HG03103 (cell line): ENCODE data around the gene VSTM5.

Experiments
- ATAC-seq: cut with Tn5 transposase; IDR thresholded peaks from one replicate; pipeline ENCODE4 v1.9.1; 2021; ENCODE audit warnings: low read depth; ENCODE audit not compliant: unreplicated experiment

Gene VSTM5

DNA sequence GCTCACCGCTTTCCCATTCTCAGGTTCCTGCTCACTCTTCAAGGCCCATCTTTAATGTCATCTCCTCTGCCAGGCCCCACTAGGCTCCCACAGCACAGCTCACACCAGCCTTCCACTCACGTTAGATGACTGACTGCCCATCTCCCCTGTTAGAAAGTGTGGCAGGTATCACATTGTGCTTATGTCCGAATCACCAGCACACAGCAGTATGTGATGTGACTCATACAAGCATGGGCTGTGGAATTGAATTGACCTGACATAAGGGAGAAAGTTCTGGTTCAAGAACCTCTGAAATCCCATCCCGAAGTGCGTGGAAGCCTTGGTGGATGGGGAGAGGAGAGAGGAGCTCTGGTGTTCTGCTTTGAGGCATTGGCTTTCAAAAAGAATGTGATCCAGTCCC is 6.5 kb downstream of the VSTM5 start:
- no peak for ATAC-seq

DNA sequence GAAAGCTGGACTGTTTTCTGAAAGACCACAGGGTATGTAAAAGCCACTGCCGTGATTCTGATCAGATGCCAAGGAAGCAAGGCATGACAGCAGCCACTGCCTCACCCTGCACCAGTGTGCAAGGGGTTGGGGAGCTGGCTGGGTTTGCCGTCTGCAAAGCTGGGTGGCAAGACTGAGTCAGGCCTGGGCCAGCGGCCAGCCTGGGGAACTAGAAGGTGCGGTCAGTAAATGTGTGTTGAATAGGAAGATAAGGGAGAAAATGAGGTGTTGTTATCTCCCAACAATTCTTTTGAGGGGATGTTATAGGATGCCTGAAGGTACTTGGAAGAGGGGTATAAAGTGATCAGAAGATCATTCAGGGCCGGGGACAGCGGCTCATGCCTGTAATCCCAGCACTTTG is 8.0 kb downstream of the VSTM5 start:
- no peak for ATAC-seq

DNA sequence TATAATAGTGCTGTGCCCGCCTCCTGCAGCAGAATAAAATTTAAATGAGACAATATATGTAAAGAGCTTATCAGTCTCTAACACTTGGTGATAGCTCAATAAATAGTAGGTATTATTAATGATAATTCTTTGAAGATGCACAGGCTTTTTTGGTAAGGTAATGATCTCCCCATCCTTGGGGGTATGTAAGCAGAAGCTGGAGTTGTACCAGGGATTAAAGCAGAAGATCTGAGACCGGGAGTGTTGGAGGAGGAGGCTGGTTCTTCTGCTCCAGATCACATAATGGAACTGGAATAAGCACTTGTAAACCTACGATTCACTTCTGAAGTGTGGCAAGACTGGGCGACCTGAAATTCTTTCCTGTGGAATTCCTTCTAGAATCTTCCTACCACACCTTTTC is 8.4 kb downstream of the VSTM5 start:
- no peak for ATAC-seq

DNA sequence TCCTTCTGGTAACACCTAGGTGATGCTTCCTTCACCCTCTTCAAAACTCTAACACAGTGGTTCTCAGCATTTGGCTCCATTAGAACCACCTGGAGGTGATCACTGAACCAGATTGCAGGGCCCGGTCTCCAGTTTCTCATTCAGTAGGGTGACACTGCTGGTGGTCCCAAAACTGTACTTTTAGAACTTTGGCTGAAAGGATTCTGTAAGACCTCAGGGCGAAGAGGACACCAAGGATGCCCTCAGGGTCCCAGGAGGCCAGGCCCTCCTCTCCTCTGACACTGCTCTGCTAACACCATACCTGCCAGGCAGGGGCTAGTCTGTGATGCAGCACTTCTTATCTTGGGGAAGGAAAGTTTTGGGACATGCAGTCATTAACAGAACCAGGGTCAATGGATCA is 9.0 kb downstream of the VSTM5 start:
- no peak for ATAC-seq

DNA sequence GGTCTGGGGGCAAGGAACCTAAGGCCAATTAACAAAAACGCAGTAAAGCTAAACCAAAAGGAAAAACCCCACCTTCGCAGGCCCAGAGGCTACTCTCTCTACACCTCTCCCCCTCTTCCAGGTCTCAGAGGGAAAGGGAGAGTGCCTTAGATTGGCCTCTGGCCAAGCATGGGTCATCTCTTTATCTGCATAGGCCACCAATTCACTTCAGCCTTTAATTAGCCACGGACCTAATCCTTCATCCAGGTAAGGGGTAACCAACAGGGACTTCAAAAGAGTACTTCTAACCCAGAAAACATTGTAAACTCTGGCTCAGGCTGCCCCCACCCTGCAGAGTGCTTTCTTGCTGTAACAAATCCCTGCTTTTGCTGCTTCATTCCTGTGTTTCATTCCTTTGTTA is 9.4 kb downstream of the VSTM5 start:
- no peak for ATAC-seq

DNA sequence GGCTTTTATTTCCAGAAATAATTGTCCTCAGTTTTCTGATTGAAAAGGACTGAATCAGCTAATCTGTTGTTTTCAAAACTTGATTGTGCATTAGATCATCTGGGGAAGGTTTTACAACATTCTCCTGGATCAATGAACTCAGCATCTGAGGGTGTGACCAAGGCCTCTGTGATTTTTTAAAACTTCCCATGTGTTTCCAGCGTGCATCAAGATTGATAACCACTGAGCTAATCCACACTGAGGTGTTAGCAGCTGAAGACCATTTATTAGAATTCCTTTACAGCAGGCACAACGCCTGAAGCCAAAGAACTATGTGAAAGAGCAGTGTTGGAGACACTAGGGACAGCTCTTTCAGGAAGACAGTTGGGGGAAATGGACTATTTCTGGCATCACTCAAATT is 10.2 kb downstream of the VSTM5 start:
- ATAC-seq, result no peak

DNA sequence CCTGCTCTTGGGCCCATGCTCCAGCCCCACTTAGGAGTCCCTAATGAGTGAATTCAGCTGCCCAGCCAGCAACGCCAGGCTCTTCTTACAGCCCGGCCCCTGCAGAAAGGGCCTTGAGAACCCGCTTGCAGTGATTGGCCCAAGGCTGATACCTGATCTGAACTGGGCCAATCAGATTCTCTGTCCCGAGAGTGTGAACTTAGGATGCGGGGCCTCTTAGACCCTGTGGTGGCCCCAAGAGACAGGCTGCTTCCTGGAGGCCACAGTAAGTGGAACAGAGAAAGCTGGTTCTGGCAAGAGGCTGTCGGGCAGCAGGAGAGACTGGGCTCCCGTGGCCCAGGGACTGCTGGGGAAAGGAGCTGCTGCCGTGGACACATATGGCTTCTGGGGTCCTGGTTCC is 11.5 kb downstream of the VSTM5 start:
- ATAC-seq, result no peak

DNA sequence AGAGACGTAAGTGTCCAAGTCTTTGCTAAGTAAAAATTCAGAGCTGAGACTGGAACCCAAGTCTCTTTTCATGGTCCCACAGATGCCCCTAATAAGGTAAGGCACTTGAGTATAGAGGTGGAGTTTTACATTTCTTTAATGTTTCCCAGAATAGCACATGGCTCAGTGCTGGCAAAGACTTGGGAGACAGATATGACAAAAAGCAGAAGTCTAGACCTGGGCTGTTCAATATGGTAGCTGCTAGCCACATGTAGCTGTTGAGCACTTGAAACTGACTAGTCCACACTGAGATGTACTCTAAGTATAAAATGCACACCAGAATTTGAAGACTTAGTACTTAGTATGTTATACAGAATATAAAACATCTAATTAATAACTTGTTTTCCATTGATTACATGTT is 17.6 kb downstream of the VSTM5 start:
- no peak for ATAC-seq

DNA sequence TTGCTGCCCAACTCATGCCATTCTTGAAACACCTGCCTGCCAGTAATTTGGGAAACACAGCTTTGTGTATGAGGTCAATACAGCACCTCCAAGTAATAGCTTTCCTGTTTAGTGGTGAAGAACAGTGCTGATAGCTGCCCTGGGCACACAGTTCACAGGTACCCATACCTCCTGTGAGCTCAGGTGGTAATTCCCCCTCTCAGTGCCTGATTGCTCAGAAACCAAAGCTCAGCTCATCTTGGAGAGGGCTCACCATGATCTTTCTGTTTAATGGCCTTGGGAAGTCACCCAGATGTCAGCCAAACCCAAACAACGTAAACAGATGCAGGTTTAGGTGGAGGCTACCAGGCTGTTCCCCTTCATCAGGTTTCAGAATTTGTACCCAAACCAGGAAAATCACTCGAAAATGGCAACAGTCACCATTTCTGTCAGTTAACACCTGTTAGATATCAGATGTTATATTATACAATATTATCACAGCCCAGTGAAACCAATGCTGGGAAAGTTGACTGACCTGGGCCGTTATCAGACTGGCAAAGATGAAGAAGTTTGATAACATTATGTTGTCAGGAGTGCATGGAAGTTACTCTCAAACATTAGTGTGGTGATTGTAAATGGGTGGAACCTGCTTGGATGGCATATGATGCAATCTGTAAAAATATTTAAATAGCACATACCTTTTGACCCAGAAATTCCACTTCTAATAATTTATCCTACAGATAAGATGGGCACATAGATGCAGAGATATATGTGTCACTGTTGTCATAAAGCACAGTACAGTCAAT is 18.9 kb downstream of the VSTM5 start:
- ATAC-seq, result no peak

DNA sequence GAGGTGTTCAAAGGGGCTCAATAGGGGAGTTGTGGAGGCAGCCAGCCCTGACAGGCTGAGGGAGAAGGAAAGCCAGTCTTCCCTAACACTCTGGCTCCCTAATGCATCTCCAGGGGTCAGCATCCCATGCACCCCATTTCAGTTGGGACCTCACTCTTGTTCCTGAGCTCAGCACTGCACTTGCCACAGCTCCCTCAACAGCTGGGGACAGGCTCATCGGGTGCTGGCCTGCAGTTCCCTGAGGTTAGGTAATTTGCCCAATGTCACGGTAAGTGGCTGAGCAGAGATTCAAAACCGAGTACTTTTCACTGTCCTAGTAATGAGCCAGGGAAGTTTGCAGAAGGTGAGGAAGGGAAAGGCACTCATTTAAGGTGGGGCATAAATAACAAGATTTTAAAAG is 20.8 kb downstream of the VSTM5 start:
- no peak for ATAC-seq

DNA sequence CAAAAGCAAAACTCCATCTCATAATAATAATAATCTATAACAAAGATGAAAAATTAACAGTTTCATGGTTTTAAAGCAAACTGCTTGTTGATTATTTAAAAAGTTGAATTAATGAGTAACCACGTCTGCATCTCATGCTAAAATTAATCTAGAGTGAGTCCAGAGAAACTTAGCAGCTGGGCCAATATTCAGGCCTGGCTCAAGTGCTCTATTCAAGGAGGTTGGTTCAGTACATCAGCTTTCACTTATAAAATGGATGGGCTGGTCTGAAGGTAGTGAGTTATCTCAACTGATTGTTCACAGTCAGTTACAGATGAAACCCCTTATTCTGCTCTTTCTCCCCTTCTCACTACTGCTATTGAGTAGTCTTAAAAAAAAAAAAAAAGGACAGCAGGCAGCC is 23.1 kb downstream of the VSTM5 start:
- ATAC-seq, result no peak

DNA sequence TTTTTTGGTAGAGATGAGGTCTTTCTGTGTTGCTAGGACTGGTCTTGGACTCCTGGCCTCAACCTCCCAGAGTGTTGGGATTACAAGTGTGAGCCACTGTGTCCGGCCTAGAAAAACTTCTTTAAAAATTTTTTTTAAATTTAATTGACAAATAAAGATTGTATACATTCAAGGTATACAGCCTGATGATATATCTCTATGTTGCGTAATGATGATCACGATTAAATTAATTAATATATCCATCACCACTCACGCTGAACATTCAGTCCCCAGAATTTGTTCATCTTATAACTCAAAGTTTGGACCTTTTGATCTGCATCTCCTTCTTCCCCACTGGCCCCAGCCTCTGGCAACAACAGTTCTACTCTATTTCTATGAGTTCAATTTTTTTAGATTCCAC is 27.2 kb downstream of the VSTM5 start:
- no peak for ATAC-seq

DNA sequence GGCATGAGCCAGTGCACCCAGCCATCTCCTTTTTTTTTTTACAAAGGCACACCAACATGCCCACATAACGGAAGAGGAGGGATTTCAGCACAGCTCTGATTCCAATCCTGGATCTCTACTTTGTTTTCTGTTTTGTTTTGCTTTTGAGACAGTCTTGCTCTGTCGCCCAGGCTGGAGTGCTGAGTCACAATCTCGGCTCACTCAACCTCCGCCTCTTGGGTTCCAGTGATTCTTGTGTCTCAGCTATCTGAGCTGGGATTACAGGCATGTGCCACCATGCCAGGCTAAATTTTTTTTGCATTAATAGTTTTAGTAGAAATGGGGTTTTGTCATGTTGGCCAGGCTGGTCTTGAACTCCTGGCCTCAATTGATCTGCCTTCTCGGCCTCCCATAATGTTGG is 28.1 kb downstream of the VSTM5 start:
- ATAC-seq, result no peak

DNA sequence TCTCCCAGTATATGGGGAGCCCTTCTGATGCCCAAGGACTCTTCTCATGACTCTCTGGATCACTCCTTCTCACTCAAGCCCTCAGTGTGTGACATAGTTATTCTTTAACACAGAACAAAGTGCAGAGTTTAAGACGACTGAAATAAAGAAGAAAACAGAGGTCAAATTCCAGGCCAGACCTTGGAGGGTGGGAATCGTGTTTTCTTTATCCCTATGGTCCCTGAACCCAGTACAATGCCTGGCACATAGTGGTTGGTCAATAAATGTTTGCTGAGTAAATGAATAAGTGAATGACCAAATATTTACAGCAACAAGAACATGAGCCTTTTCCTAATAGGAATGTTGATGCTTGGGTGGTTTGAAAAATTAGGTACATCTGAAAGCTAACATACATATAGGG is 28.8 kb downstream of the VSTM5 start:
- no peak for ATAC-seq

DNA sequence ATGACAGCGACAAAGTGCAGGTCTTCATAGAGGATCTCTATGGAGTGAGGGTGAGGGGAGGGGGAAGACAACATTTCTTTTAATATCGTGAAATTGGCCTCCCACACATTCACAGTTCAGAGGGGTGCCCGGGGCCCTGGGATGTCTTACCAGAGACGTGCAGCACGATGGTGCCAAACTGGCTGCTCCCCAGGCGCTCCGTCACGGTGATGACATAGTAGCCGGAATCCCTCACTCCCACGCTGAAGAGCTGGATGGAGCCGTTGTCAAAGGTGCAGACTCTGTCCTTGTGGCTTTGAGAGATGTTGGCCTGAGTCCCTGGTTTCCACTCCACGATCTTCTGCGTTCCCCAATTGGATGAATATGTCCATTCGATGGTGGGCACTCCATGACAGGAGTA is 29.6 kb downstream of the VSTM5 start:
- ATAC-seq, result no peak

DNA sequence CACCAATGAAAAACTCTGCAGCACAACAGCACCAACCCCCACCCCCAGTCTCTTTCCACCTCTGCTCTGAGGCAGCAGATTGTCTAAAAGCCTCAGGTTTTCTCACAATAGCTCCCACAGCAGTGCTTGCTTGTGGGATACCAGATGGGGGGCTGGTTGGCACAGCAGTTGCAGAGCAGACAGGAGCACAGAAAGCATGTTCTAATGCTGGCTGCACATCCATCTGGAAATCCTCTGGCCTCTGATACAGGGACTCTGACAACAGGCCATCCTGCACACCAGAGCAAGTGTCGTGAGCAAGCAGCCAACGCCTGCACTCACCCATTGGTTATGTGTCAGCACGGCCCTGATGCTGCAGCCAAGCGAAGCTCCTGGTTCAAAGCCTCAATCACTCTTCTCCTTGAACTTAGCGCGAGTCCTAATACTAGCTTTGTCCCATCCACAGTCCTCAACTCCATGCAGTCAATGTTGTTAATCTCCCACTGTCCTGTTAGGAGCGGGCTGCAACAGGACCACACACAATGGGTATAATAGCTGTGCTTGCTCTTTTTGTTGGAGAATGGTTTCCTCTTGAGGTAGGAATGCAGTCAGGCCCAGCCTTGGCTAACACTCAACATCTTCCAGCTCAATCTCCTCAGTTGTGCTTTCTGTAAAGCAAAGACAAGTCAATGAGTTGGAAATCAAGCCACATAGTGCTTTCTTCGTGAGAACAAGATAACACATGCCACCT is 30.3 kb downstream of the VSTM5 start:
- ATAC-seq, result no peak

DNA sequence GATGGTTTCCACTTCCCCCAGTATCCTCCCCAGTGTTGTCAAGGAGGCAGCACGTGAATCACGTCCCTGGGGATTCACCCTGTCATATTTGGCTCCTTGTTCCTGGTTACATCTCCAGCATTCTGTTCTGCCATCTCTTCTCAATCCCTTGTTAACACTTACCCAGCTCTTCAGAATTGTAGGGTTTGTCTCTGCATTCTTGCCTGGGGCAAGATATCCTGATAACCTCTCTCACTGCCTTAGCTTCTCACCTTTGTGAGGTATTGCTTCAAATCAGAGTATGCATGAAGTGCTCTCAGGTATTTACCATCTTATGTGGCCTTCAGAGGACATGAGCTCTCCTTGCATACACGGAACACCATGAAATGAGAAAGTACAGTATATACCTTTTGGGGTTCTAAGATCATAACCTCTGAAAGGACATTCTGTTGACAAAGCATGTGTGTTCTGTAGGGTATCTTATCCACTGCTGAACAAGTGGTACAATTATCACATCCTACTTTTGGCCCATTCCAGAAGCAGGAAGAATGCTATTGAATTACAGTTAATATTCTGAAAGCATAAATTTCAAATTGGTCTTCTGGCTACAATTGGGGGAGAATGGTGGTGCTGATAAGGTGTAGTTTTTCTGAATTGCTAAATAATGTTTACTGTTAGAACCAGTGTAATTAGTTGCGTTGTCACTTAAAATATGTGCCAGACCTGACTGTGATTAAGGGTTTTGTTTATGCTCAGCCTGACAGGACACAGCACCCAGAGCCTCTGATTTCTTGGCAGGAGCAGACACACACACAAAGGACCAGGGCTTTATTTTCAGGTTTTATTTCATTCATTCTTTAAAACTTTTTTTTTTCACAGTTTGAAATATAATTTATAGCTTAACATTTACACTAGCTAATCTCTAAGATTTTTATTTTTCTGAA is 32.7 kb downstream of the VSTM5 start:
- ATAC-seq, result no peak

DNA sequence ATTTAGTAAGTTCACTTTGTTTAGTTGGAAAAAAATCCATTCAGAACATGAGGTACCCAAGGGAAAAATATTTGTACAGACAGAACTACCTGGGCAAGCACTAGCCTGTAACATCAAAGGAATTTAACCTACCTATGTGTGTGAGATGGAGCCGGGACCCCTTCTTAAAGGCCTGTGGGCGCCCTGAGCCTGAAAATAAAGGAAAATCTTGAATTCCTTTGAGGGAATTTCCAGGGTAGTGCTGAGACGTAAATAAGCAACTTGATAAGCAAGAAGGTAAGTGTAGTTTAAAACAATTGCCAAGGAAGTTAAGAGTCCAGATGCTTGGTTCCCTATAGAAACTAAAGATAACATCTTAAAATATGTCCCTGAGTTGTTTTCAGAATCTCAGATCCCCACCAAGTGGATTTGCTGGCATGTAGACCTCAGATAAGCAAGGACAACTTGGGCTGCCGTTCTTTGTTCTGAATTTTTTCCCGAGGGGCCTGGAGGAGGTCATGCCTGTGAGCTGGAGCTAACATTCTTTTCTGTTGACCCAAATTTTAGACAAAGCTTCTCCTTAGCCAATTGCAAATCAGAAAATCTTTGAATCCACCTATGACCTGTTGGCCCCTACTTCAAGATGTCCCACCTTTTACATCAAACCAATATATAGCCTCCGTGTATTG is 35.3 kb downstream of the VSTM5 start:
- no peak for ATAC-seq

DNA sequence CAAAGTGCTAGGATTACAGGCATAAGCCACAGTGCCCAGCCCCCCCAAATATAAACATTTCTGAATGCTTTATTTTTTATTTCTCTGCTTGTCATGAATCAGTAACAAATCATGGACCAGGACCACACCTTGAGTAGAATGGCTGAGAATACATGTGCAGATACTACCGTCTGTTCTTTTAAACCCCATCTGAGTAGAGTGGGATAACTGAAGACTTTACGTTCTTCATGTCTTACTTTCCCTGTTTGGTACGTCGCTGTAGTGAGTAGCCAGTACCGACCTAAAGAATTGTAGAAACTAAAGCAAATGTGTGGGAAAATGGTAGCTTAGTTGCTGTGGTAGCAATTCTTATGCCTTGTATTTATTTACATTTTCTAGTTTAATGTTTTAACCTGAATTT is 36.4 kb downstream of the VSTM5 start:
- ATAC-seq, result no peak

DNA sequence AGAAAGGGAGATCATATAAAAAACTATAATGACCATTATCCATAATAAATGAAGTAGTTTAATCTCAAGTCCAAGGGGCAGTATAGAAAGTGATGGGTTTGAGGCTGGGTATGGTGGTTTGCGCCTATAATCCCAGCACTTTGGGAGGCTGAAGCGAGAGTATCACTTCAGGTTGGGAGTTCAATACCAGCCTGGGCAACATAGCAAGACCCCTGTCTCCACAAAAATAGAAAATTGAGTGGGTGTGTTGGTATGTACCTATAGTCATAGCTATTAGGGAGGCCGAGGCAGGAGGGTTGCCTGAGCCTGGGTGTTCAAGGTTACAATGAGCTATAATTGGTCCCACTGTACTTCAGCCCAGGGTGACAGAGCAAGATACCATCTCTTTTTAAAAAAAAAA is 42.4 kb downstream of the VSTM5 start:
- ATAC-seq, result no peak

DNA sequence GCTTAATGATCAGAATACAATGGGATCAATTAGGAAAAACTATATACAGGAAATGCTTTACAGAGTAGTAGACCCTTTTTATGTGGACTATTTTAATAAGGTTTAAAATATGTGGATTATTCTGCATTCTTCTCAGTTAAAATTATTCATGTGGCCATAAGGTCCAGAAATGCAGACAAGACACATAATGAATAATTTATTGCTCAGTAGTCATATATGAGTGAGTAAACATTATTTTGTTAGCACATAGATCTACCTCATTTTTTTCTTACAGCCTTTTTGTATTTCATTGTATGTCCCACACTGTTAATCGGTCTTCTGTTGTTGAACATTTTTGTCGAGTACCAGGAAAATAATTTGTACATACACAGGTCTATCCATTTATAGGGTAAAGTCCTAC is 45.5 kb downstream of the VSTM5 start:
- no peak for ATAC-seq
